Activated effector memory CD4-positive, alpha-beta T cell treated with anti-CD3 and anti-CD28 coated beads, Interleukin-2, amount 50 U/mL, for 16 hours (primary cell): ENCODE results near the gene ATG10.
A peak's percentile ranks its signal among the peaks of the same experiment; 100 is the strongest.
"Not testable (repeated sequence)": the region's sequence is repeated elsewhere in the genome, so short reads cannot be mapped to it uniquely, and the experiment has no call there.

Experiments
- DNase-seq: peaks from one replicate; pipeline ENCODE4 v3.0.0-alpha.2; 2020

ATG10 gene

DNA sequence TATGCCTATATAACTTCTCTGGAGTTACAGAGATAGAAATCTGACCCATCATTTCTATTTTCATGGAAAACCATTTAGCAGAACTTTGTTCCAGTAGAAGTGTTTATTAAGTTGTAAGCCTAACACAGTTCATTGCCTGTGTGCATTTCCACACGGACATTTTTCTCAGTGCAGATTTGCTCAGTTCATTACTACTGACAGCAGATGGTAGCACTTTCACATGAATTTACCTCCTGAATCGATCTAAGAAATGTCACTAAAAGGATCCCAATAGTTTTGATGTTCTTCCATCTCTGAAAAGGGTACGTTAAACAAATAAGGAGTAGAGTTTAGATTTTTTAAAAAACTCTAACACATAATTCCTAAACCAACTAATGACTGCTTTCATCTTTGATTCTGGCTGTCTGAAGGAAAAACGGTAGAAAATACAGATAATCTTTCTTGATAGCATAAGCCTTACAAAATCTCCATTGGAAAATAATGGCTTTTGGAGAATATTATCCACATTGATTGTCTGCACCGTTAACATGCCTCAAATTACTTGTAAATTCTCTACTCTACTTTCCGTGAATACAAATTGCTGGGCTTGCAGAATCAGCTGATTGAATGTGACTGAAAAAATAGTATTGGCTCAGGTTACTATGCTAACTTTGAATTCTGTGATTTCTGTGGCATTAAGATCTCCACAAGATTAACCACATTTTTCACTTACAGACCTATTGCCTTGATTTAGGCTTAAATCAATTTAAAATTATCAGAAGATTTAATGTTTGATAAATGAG is 273.2 kb downstream of the ATG10 start:
- no peak for DNase-seq

DNA sequence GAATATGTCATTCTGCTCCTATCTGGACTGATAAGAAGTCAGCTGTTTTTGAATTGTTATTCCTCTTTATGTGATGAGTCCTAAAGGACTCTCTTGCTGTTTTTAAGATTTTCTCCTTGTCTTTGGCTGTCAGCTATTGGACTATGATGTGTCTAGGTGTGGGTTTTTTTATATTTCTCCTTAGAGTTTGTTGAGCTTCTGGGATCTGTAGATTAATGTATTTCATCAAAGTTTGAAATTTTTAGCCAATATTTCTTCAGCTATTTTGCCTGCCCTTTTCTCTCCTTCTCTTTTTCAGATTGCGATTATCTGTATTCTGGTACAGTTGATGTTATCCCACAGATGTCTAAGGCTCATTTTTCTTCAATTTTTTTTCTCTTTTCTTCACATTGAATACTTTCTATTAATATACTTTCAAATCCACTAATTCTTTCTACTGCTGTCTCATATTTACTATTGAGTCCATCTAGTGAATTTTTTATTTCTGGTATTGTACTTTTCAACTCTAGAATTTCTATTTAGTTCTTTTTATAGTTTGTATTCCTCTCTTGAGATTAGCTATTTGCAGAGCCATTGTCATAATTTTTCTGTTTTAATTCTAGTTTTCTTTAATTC is 275.2 kb downstream of the ATG10 start:
- DNase-seq, result no peak

DNA sequence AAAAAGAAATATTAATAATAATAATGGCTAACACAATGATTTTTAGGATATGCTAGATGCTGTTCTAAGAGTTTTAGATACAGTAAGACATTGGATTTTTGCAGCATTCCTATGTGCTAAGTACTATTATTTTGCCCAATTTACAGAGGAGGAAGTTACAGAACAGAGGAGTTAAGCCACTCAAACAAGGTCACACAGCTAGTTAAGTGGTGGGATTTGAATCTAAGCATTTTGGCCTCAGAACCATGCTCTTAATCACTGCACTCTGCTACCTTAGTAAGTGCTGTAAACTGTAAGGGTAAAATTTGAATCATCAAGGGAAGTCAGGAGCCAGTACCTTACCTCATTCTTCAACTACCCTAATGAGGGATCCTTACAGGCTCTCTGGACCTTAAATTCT is 280.9 kb downstream of the ATG10 start:
- DNase-seq, result no peak

DNA sequence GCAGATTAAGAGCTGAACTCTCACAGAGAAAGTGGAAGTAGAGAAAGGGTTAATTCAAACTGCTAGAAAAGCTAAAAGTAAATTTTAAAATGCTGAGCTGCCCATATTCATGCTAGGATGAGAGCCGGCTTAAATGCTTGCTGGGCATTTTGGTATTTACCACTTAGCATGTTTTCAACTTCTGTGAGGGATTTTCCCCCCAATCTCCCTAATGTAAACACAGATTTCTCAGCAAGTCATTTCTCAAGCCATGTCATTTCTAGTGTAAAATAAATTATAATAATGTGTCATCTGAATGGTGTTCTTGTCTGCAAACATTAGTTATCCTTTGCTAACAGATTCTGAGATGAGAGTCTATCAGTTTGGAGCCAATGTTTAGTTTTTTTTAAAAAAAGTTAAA is 284.0 kb downstream of the ATG10 start:
- no peak for DNase-seq

DNA sequence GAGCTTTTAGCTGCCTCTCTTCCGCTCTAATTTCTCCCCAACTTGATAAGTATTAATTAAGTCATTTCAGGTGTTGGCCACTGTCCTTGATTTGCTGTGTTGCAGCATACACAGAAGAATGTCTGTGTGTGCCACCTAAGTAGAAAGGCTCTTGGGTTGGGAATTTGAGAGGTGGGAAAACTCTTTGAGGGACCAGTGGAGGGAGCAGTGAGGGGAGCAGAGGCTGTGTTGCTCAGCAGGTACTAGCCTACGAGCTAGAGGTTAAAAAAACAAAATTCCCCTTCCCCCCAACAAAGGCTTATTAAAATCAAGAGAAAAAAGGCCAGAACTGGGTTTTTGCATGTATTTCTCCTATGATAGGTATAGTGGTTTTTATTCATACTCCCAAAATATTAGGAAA is 285.4 kb downstream of the ATG10 start:
- no peak for DNase-seq

DNA sequence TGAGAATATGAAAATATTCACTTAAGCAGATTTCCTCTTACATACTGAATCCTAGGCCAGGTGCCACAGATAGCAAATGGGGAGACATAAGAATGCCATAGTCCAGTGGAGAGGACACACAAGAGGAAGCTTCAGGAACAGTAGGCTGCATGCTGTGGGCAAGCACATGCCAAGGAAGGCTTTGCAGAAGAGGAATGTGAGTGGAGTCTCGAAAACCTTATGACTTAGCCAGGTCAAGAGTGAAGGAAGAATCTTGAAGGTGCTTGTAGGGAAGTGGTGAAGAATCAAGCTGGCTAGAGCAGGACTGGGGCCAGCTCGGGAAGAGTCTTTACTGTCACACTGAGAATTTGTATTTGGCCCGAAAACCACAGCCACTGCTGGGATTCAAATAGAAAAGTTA is 285.9 kb downstream of the ATG10 start:
- no peak for DNase-seq

DNA sequence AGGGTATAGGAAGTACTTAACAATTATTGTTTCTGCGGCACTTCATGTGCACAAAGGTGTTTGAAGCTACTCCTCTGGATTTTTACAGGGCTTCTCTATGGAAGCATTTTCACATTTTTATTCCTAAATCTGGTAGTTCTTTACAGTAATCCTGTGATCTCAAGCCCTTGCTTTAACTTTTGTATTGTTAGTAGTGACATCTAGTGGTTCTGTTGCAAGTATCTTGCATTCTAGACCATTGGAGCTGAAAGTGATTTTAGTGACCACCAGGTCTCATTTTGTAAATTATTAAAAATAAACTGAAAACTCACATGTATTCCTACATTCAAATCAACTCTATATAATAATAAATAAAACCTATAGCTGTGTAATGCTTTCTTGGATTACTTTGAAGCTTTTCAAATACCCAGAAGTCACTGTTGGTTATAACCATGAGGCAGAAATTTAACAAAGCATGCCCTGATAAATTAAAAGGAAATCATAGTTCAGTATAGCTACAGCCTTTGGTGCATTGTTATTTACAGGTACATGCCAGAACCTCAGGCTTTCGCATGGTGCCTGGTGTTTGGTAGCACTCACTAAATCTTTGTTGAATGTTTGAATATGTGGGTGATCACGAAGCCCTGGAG is 287.5 kb downstream of the ATG10 start:
- no peak for DNase-seq

DNA sequence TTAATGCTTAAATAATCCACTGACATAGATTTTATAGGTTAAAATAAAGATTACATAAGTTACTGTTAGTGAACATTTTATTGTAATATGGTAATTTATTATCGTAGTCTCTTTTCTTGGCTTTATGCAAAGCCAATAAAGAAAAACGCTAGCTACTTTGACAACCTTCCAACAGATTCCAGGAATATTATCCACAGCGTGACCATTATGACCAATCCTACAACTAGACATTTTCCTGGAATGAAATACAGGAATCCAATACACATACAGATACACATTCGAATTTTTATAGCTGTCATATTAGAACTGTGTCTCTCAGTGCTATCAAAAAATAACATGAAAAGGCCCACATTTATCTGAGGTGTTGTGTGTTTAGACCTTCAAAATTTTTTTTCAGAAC is 293.2 kb downstream of the ATG10 start:
- DNase-seq, result no peak

DNA sequence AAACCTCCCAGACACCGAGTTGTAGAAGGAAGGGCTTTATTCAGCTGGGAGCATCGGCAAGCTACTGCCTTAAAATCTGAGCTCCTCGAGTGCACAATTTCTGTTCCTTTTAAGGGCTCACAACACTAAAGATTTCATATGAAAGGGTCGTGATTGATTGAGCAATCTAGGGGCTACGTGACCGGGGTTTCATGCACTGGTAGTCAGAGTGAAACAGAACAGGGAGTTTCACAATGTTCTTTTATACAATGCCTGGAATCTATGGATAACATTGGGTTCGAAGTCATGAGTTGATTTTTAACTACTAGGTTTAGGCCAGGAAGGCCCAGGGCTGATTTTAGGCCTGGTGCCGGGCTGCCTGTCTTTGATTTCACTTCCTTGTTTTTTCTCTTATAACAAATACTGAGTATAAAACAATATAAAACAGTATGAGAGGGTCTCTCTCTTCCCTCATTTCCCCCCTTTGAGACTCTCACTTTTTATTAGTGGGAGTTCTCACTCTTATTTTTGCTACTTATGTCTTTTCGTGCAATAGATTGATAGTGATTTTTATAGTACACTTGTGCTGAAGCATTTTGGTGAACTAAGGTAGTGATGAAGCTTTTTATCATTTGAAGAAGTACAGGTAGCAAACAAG is 295.6 kb downstream of the ATG10 start:
- not testable (repeated sequence) for DNase-seq

DNA sequence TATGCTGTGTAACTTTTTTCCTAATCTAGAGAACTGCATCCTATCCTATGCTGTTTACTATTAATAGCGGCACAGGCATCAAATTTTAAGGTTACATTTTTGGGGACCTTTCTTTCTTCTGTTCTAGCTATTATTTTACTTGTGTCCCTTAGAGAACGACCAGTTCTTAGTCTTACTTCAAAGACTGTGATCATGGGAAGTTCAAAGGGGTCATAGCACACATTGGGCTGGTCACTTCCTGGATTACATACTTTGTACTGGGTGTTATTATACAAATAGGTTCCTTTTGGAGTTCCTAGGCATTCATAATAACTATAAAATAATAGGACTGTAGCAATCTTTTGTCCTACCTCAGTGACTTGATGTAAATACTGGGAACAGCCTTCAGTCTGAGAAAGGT is 297.5 kb downstream of the ATG10 start:
- not testable (repeated sequence) for DNase-seq

DNA sequence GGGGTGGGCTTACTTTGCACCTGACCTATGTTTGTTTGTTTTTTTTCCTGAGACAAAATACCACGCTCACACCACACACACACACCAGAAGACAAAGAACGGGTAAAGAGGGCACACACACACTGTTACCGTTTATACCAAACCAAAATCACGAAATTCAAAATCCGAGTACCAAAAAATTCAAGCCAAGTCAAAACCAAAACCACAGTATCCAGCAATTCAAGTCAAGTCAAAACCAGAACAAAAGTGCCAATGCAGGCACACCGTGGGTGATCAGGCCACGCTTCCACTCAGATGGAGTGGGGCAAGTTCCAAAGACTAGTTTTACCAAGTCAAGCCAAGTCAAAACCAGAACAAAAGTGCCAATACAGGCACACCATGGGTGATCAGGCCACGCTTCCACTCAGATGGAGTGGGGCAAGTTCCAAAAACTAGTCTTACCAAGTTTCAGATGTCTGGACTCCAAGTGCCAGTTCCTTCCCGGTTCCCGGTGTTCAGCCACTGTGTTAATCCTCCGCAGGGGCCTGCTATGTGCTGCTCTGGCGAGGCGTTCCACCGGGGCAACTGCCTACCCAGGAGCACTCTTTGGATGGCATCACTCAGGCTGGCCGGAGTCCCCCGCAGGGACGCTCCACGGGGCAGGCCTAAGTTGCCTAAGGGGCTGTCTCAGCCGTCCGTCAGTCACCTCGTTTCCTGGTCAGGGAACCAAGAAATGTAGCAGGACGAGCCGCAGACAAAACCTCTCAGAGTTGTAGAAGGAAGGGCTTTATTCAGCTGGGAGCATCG is 300.9 kb downstream of the ATG10 start:
- not testable (repeated sequence) for DNase-seq

DNA sequence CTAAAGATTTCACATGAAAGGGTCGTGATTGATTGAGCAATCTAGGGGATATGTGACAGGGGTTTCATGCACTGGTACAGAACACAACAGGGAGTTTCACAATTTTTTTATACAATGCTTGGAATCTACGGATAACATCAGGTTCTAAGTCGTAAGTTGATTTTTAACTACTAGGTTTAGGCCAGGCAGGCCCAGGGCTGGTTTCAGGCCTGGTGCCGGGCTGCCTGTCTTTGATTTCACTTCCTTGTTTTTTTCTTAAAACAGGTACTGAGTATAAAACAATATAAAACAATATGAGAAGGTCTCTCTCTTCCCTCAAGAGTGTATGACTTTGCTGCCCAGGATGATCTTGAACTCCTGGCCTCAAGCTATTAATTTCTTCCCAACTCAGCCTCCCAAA is 301.6 kb downstream of the ATG10 start:
- DNase-seq, result not testable (repeated sequence)

DNA sequence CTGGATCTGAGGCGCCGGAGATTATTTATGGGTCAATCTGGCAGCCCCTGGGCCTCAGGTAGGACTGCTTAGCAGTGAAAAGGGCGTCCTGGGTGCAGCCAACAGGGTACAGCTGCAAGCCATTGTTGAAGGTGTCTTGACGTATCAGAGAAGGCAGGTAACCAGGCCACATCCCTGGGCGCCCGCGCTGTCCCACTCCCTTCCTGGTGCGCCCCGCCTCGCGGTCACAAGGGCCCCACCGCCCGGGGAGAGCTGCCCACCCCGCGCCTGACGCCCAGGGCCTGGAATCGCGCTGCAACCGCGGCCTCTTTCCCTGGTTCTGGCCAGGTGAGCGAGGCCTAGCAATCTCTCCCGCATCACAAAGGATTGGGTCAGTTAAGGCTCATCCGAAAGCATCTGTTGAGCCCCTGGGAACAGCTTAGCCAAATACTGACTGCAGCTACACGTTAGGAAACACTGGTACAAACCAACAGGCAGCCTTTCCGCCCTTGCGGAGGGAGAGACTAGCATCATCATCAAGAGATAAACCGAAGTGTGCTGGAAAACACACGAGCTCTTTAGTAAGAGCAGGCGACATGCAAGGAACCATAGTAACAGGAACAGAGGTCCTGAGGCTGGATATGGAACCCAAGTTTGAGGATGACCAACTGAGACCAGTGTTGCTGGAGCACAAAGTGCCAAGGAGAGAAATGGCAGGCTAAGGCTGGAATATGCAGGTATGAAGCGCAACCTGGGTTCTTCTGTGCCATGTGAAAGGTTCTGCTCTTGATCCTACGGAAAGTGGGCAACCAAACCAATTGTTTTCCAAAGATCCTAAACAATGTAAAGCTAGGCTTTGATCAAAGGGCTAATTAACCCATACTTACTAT is 302.8 kb downstream of the ATG10 start:
- peak; percentile 64 for DNase-seq

DNA sequence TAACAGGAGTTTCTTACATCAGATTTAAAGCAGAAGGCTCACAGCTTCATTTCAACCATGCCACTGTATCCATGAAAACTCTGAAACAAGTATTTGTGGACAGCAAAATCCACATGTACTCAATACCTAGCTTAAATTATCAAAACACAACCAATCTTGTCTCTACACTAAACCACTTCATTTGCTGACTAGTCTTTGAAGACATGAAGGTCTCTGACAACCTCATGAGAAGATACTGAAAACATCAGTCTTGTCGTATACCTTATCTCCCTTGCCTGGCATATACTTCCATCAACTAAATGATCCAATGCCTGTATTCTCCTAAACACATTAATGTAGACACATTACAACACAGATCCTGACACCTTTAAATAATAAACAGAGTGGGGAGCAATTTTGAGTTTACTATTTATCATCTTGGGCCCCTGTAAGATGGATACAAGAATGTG is 303.4 kb downstream of the ATG10 start:
- DNase-seq, result no peak

DNA sequence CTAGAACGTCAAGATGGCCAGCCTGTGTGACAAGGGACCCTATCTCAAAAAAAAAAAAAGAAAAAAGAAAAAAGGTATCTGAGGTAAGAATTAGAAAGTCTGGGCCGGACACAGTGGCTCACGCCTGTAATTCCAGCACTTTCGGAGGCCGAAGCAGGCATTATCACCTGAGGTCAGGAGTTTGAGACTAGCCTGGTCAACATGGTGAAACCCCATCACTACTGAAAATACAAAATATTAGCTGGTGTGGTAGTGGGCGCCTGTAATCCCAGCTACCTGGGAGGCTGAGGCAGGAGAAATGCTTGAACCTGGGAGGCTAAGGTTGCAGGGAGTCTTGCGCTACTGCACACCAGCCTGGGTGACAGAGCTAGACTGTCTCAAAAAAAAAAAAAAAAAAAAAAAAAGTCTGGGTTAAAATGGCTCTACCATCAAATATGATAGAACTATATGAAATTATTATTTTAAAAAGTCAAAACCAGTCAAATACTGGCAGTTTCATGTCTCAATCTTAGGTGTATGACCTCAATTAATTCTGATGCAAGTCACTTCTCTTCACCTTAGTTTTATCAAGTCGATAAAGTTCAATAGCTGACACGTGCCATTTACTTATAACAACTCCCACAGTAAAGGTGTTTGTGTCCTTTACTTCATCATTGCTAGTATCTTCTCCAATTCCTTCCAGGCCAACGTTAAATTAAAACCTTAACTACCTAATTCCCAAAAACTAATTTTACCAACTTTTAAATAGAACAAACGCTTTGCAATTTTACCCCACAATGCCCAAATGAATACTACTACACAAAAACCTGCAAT is 305.2 kb downstream of the ATG10 start:
- DNase-seq, result no peak

DNA sequence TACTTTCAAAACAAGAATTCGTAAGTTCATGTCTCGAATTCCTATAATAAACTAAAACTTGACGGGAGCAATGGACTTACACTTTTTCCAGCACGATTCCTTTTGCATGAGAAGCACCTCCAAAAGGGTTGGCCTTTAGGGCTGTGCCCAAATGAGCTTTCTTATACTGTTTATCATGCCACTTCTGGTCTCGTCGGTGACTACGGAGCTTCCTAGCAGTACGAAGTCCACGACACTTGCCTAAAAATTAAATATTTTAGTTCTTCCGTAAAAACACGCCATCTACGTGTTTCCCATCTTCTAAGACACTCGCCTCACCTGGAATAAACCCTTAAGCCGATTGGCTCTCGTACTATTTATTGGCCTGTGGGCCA is 305.8 kb downstream of the ATG10 start:
- no peak for DNase-seq

DNA sequence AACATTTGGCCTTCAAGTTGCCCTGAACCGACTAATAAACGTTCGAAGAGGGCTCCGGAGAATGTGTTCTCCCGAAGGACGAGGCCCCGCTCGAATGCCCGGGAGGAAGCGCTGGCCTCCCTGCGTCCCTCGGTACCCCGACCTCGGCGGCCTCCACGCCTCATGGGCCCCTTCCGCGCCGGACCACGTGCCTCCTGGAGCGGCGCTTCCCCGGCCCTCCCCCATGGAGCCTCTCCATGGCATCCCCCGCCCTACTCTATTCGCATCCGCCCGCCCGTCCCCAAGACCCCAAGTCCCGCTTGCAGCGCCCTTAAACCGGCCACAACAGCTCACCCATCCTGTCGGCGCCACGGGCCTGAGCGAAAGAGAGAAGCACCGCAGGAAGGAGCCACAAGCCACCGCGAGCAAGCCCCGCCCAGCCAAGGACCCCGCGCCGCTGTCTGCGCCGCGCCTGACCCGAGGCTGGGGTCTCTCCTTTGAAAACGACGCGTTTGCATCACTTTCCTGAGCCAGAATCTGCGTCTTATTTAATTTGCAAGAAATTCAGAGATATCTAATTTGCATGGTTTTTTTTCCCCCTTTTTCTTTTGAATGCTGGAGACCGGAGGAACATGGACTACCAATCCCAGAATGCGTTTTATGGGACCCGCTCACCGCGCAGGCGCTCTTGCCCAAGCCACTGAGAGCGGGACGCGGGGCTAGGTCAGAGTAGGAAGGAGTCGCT is 306.3 kb downstream of the ATG10 start, which contains the start of gene RPS23:
TSS of gene RPS23 (minus strand) at position 368 of the 724 bp plus-strand sequence. CDS start at position 337, 31 bp downstream.
- DNase-seq, result peak; percentile 95

DNA sequence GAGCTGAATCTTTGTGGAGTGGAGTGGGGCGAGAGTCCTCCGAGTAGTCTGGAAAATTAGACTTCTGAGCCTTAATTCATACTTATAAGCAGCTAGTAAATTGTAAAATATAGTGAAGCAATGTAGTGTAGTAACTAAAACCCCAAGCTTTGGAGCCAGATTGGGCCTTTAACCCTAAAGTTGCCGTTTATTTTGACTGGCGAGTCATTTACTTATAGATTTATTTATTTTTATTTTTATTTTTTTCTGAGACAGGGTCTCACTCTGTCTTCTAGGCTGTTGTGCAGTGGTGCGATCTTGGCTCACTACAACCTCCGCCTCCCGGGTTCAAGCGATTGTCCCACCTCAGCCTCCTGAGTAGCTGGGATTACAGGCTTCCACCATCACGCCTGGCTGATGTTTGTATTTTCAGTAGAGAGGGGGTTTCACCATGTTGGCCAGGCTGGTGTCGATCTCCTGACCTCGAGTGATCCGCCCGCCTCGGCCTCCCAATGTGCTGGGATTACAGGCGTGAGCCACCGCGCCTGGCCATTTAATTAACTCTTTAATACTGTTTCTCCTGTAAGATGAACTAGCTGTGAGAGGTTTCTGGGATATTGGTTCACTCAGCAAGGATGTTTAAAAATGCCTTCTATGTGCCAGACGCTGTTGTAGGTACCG is 307.0 kb downstream of the ATG10 start:
- DNase-seq, result no peak

DNA sequence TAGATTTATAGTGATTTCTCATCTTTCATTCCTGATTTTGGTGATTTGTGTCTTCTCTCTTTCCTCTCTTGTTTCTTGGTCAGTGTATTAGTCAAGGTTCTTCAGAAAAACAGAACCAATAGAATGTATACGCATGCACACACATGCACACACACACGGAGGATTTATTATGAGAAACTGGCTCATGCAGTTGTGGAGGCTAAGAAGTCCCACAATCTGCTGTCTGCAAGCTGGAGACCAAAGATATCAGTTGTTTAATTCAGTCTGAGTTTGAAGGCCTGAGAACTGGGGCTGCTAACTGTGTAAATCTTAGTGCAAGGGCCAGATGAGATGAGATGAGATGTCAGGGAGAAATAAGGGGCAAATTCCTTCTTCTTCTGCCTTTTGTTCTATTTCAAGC is 312.1 kb downstream of the ATG10 start:
- no peak for DNase-seq

DNA sequence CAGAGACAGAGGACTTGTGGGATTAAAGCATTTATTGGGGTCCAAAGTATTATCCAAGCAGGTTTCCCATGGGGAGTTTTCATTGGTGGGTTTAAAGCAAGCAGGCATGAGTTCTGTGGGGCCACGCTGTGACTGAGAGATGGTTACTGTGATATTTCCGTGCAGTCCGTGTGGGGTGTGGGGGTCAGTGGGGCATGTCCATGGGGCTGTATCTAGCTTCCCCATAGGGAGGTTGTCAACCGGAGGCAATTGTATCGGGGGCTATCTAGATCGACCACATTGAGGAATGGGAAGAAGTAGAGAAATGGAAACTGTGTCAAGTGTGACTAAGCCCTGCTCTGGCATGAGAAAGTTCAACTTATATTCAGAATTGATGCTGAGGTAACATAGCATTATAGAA is 313.4 kb downstream of the ATG10 start:
- DNase-seq, result no peak
